KOPT-K1 (cell line): ENCODE data around the gene CUL4A.
A peak's percentile ranks its signal among the peaks of the same experiment; 100 is the strongest.

Experiments
- H3K27ac ChIP-seq: fragments of 200-600 bp; sonication (generic); 2 replicates; pipeline ENCODE4 v1.5.1; 2016; ENCODE audit warnings: antibody characterized with exemption, mild to moderate bottlenecking, low read depth, low read length; ENCODE audit not compliant: poor library complexity, severe bottlenecking
- H3K36me3 ChIP-seq: fragments of 200-600 bp; sonication (generic); 2 replicates; pipeline ENCODE4 v1.5.1; 2017; ENCODE audit warnings: antibody characterized with exemption, mild to moderate bottlenecking, low read length, moderate library complexity; ENCODE audit not compliant: insufficient read depth
- H3K9me3 ChIP-seq: fragments of 200-600 bp; sonication (generic); 2 replicates; pipeline ENCODE4 v1.5.1; 2017; ENCODE audit warnings: antibody characterized with exemption, low read length, mild to moderate bottlenecking; ENCODE audit not compliant: insufficient read depth, poor library complexity, severe bottlenecking

CUL4A gene

DNA sequence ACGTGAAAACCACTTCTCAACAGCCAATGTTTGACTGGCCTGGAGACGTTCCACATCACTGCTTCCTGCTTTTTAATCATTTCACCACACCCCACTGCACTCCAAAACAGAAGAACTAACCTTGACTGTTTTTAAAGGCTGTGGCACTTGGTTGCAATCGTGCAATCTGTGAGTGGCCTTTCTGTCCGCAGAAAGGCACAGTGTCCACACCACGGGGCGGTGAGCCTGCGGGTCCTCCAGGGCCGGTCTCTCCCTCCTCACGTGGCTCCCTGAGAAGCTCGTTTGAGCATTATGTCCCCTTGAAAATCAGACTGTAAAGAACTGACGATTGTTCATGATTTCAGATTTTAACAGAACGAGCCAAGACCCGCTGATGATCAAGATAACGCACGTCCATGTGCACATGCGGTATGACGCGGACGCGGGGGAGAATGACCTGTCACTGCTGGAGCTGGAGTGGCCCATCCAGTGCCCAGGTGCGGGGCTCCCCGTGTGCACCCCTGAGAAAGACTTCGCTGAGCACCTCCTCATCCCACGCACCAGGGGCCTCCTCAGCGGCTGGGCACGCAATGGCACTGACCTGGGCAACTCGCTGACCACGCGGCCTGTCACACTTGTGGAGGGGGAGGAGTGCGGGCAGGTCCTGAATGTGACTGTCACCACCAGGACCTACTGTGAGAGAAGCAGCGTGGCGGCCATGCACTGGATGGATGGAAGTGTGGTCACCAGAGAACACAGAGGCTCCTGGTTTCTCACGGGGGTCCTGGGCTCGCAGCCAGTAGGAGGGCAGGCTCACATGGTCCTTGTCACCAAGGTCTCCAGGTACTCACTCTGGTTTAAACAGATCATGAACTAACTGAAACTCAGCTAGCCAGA lies 37.9 kb upstream of the CUL4A start:
- Histone ChIP-seq H3K36me3 (peaks cover 84% of the 10 kb centered on the region), H3K27ac (no peak overlapping the region), H3K9me3 (peaks cover 6% of the 10 kb centered on the region)

GRCh38 chr13:113172419-113172926 lies 36.9 kb upstream of the CUL4A start:
- peaks cover 94% of the 10 kb centered on the region for H3K36me3 ChIP-seq
- H3K27ac ChIP-seq: no peak overlapping the region
- peaks cover 6% of the 10 kb centered on the region for H3K9me3 ChIP-seq

DNA sequence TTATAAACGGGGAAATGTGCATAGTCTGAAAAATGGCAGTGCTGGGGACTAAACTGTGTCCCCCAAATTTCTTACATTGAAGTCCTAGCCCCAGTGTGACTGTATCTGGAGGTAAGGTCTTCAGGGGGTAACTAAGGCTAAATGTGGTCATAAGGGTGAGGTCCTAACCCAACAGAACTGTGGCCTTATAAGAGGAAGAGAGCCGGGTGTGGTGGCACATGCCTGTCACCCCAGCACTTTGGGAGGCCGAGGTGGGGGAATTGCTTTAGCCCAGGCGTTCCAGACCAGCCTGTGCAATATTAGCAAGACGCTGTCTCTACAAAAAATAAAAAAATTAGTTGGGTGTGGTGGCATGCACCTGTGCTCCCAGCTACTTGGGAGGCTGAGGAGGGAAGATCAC lies 33.1 kb upstream of the CUL4A start:
- H3K27ac ChIP-seq: no peak overlapping the region
- peaks cover 98% of the 10 kb centered on the region for H3K36me3 ChIP-seq
- no peaks in the 10 kb centered on the region for H3K9me3 ChIP-seq

- Histone ChIP-seq H3K27ac (no peak overlapping the region), H3K36me3 (peaks cover 98% of the 10 kb centered on the region)
These were observed 32.6 kb upstream of the CUL4A start for GRCh38 chr13:113176822-113177221.

DNA sequence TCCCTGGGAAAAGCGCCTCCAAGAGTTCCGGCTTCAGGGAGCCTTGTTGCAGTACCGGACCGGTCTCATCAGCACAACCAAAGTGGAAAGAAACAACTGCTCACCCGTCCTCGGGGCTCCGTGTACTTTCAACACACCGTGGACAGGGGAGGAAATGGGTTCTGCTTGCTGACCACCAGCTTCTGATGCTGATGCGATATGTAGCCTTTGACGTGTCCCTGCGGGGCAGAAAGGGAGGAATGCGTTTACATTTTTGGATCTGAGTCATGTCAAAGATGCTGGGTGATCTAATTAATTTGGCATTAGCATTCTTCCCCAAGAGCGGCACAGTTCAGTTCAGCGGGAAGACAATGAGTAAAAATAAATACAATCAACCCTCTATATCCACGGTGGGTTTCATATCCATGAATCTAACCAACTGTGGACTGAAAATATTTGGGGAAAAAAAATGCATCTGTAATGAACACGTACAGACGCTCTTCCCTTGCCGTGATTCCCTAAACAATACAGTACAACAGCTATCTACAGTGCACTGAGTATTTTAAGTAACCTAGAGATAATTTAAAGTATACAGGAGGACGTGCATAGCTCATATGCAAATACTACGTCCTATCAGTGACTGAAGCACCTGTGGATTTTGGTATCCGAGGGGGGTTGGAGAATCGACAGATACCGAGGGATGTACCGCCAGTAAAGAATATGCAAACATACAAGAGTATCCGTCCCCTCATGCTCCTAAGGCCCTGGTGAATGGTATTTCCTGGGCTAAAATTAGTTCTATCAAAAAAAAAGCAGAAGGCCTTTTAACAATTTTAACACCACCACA lies 31.1 kb upstream of the CUL4A start:
- Histone ChIP-seq H3K27ac (peak overlapping the region; percentile 63), H3K36me3 (peaks cover 98% of the 10 kb centered on the region), H3K9me3 (no peaks in the 10 kb centered on the region)

More at GRCh38 chr13:113176822-113177221, 32.6 kb upstream of the CUL4A start:
- H3K9me3 ChIP-seq: no peaks in the 10 kb centered on the region

DNA sequence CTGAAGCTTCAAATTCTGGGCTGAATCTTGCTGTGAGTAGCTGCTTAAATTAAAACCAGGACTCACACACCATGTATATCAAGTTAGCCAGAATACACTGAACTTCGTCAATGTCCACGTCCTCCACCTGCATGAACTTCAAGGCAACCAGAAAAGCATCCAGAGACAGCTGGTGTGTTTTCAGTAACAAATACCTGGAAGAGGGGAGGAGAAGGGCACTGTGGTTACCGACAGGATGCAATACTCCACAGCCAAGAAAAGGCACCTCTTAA lies 30.6 kb upstream of the CUL4A start:
- peak overlapping the region; percentile 63 for H3K27ac ChIP-seq
- no peaks in the 10 kb centered on the region for H3K9me3 ChIP-seq
- H3K36me3 ChIP-seq: peaks cover 99% of the 10 kb centered on the region

GRCh38 chr13:113179374-113180230 lies 29.8 kb upstream of the CUL4A start:
- Histone ChIP-seq H3K9me3 (no peaks in the 10 kb centered on the region), H3K36me3 (peaks cover 99% of the 10 kb centered on the region), H3K27ac (peak overlapping the region; percentile 63)

DNA sequence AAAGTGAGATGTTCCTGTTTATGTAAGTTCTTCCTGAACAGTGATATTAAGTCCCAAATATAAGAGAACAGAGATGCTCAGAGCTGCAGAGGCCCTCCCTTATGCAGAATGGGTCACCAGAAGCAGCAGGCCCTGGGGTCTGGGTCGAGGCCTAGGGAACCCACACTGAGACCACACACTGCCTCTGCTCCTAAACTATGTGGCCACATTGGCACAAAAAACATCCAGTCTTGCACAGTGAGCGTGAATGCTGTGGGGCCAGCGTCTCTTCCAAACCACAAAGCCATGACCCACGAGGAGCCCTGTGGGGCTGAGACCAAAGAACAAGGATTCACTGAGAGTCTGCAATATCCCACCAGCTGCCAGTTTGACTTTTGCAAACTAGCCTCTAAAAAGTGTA lies 27.4 kb upstream of the CUL4A start:
- Histone ChIP-seq H3K9me3 (no peaks in the 10 kb centered on the region), H3K36me3 (peaks cover 91% of the 10 kb centered on the region), H3K27ac (peak overlapping the region; percentile 24)

DNA sequence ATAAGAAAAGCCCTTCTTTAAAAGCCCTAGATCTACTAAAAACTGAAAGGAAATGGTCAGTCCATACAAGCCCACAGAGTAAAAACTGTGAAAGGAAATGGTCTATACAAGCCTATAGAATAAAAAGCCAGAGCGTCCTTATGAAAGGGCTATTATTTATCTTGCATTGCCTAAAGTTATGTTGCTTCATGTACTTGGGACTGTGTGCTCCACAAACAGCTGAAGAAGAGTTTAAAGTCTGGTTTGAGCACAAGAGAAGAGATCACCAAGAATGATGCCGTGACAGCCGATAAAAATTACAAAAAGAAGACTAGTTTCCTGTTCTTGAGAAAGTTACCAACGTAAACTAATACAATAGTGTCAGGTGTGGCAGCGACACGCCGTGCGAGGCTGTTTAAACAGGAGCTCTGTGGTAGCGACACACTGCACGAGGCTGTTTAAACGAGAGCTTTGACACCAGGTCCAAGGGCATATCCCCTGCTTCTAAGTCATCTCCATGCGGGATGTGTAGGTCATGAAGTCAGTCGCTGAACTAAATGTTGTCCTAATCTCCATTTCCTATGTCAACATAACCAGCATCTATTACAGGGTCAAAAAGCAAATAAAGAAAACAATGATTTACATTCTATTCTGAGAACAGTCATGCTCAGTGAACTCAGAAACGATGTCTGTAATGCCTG lies 25.8 kb upstream of the CUL4A start:
- H3K9me3 ChIP-seq: no peaks in the 10 kb centered on the region
- H3K27ac ChIP-seq: no peak overlapping the region
- peaks cover 91% of the 10 kb centered on the region for H3K36me3 ChIP-seq

- Histone ChIP-seq H3K27ac (peak overlapping the region; percentile 49), H3K36me3 (peaks cover 91% of the 10 kb centered on the region), H3K9me3 (no peaks in the 10 kb centered on the region)
These were observed 24.6 kb upstream of the CUL4A start for GRCh38 chr13:113184568-113185440.

DNA sequence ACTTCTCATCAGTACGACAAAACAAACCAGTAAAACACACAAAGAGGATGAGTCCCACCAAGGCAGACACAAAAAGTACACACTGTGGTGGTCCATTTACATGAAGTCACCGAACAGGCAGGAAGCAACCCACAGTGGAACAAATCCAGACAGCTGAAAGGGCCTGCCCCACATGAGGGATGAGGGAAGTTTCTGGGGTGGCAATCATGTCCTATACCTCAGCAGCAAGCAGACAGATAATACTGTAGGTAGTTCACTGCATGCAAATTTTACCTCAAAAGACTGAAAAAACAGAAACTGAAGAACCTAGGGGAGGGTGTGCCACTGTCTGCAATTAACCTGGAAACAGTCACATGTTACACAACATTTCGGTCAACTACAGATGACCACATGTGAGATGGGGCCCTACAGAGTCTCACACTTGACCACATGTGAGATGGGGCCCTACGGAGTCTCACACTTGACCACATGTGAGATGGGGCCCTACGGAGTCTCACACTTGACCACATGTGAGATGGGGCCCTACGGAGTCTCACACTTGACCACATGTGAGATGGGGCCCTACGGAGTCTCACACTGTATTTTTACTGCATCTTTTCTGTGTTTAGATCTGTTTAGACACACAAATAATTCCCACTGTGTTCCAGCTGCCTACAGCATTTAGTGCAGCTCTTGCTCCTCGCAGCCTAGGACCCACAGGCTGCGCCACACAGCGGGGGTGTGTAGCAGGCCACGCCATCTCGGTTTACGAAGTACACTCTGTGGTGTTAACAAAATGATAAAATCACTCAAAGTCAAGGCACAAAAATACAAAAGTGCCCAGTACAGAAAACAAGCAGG lies 23.1 kb upstream of the CUL4A start:
- peaks cover 90% of the 10 kb centered on the region for H3K36me3 ChIP-seq
- no peaks in the 10 kb centered on the region for H3K9me3 ChIP-seq
- peak overlapping the region; percentile 49 for H3K27ac ChIP-seq

DNA sequence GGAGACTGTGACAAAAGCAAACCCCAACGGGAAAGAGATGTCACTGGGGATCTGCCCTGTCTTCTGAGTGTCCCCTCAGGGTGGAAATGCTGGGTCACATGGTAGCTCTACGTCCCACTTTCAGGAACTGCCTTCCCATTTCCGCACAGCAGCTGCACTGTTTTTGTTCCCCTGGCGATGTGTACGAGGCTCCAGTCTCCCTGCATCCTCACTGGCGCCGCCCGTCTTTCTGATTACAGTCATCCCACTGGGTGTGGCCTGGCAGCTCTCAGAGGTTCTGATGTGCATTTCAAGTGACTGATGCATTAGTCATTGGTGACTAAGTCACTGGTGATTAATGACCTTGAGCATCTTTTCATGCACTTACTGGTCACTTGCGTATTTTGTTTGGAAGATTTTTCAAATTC lies 22.1 kb upstream of the CUL4A start:
- Histone ChIP-seq H3K36me3 (peaks cover 90% of the 10 kb centered on the region), H3K9me3 (no peaks in the 10 kb centered on the region), H3K27ac (no peak overlapping the region)
